22Rv1 (cell line): ENCODE results near the gene ASPSCR1.

Source experiments
- ZFX ChIP-seq: fragments of 450-650 bp; IDR thresholded peaks from 2 replicates; pipeline ENCODE4 v1.6.1; 2017; ENCODE audit warnings: antibody characterized with exemption, borderline replicate concordance
- TF ChIP-seq, protein P1 (sequence below): fragments of 450-650 bp; IDR thresholded peaks from 2 replicates; pipeline ENCODE4 v1.5.1; 2017; ENCODE audit warnings: mild to moderate bottlenecking

DNA sequence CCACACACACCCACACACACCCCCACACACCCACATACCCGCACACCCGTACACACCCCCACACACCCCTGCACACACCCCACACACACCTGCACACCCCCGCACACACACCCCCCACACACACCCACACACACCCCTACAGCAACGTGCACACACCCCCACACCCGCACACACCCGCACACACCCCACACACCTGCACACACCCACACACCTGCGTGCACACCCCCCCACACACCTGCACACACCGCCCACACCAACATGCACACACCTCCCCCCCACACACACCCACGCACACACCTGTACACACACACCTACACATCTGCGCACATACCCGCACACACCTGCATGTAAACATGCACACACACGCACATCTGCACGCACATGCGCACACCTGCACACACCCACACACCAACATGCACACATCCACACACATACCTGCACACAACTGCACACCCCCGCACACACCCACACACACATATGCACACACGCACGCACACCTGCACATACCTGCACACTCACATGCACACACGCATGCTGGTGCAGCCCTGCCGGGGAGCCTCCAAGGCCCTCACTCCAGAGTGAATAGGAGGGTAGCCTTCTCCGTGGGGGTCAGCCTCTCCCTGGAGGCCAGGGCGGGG lies 7.5 kb downstream of the ASPSCR1 start:
- TF ChIP-seq, protein P1, sequence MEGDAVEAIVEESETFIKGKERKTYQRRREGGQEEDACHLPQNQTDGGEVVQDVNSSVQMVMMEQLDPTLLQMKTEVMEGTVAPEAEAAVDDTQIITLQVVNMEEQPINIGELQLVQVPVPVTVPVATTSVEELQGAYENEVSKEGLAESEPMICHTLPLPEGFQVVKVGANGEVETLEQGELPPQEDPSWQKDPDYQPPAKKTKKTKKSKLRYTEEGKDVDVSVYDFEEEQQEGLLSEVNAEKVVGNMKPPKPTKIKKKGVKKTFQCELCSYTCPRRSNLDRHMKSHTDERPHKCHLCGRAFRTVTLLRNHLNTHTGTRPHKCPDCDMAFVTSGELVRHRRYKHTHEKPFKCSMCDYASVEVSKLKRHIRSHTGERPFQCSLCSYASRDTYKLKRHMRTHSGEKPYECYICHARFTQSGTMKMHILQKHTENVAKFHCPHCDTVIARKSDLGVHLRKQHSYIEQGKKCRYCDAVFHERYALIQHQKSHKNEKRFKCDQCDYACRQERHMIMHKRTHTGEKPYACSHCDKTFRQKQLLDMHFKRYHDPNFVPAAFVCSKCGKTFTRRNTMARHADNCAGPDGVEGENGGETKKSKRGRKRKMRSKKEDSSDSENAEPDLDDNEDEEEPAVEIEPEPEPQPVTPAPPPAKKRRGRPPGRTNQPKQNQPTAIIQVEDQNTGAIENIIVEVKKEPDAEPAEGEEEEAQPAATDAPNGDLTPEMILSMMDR: no peak
- TF ChIP-seq ZFX: no peak
